ENCODE measurements around the gene CD55.

DNA sequence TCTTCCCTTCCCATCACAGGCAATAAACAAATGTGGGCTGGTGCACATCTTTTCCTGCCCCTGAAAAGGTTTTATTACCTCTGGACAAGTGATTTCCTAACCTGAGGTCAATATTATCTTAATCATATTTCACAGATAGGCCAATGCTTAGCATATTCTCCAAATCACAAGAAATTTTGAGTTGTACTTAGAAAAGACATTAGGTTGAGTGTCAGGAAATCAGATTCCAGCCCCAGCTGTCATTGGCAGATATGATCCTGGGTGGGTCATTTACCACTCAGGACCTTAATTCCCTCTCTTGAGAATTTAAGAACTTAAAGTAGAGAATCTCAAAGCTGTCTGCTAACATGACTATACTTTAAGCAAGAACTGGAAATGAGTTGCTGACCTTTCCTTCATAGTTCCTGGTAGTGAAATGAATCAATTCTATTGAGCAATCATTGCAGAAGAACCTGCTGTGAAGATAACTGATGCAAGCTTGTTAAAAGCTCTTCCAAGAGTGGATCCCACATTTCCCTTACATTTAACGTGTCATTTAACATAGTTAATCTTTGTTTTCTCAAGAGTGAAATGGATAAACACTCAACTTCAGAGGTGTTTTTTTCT, 86.3 kb downstream of the CD55 start:
- TF ChIP-seq CTCF (conservative IDR thresholded peaks at IDR 0.05; ENCODE audit: low read length): no peak
- no peak for TF ChIP-seq EZH2phosphoT487 (IDR thresholded peaks at IDR 0.05; ENCODE audit: borderline replicate concordance)

Measured in Loucy (cell line).